ENCODE measurements around the gene ELP1.

- TF ChIP-seq TAF1 (conservative IDR thresholded peaks at IDR 0.05), result no peak
- TF ChIP-seq MAX (IDR thresholded peaks at IDR 0.05), result no peak
- TF ChIP-seq, protein P1, sequence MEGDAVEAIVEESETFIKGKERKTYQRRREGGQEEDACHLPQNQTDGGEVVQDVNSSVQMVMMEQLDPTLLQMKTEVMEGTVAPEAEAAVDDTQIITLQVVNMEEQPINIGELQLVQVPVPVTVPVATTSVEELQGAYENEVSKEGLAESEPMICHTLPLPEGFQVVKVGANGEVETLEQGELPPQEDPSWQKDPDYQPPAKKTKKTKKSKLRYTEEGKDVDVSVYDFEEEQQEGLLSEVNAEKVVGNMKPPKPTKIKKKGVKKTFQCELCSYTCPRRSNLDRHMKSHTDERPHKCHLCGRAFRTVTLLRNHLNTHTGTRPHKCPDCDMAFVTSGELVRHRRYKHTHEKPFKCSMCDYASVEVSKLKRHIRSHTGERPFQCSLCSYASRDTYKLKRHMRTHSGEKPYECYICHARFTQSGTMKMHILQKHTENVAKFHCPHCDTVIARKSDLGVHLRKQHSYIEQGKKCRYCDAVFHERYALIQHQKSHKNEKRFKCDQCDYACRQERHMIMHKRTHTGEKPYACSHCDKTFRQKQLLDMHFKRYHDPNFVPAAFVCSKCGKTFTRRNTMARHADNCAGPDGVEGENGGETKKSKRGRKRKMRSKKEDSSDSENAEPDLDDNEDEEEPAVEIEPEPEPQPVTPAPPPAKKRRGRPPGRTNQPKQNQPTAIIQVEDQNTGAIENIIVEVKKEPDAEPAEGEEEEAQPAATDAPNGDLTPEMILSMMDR (IDR thresholded peaks at IDR 0.05; ENCODE audit: low read depth, low read length, missing input control), result no peak
- TF ChIP-seq, protein P2, sequence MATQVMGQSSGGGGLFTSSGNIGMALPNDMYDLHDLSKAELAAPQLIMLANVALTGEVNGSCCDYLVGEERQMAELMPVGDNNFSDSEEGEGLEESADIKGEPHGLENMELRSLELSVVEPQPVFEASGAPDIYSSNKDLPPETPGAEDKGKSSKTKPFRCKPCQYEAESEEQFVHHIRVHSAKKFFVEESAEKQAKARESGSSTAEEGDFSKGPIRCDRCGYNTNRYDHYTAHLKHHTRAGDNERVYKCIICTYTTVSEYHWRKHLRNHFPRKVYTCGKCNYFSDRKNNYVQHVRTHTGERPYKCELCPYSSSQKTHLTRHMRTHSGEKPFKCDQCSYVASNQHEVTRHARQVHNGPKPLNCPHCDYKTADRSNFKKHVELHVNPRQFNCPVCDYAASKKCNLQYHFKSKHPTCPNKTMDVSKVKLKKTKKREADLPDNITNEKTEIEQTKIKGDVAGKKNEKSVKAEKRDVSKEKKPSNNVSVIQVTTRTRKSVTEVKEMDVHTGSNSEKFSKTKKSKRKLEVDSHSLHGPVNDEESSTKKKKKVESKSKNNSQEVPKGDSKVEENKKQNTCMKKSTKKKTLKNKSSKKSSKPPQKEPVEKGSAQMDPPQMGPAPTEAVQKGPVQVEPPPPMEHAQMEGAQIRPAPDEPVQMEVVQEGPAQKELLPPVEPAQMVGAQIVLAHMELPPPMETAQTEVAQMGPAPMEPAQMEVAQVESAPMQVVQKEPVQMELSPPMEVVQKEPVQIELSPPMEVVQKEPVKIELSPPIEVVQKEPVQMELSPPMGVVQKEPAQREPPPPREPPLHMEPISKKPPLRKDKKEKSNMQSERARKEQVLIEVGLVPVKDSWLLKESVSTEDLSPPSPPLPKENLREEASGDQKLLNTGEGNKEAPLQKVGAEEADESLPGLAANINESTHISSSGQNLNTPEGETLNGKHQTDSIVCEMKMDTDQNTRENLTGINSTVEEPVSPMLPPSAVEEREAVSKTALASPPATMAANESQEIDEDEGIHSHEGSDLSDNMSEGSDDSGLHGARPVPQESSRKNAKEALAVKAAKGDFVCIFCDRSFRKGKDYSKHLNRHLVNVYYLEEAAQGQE (IDR thresholded peaks at IDR 0.05), result no peak
- no peak for TF ChIP-seq YY1 (IDR thresholded peaks at IDR 0.05)
- no peak for TF ChIP-seq GABPA (IDR thresholded peaks at IDR 0.05 in 1 of 2, conservative IDR thresholded peaks at IDR 0.05 in 1 of 2)
- TF ChIP-seq SP1 (IDR thresholded peaks at IDR 0.05), result no peak
- no peak for TF ChIP-seq HNF4G (IDR thresholded peaks at IDR 0.05)
- TF ChIP-seq EGR1 (IDR thresholded peaks at IDR 0.05; ENCODE audit: low read depth in 2 of 2), result no peak
Observed at GRCh38 chr9:108884701-108885100, 49.2 kb downstream of the ELP1 start.
